ENCODE results near the gene QPCT.
"Not testable (repeated sequence)": the region's sequence is repeated elsewhere in the genome, so short reads cannot be mapped to it uniquely, and the experiment has no call there.

Gene QPCT

GRCh38 chr2:37344453-37345361 lies at the start of gene QPCT:
Gene QPCT, plus strand, starts transcription at chr2:37344630. Its CDS starts 102 bp downstream, at chr2:37344732.
- DNase-seq (ENCODE audit: low read depth in 2 of 2): peak; percentile 56 to 60

GRCh38 chr2:37294858-37295257 lies 49.6 kb upstream of the QPCT start:
- DNase-seq (ENCODE audit: low read depth in 2 of 2): not testable (repeated sequence)

GRCh38 chr2:37295469-37296073 lies 48.9 kb upstream of the QPCT start:
- DNase-seq (ENCODE audit: low read depth in 2 of 2): no peak

GRCh38 chr2:37297632-37298031 lies 46.8 kb upstream of the QPCT start:
- no peak for DNase-seq (ENCODE audit: low read depth in 2 of 2)

GRCh38 chr2:37300146-37300545 lies 44.3 kb upstream of the QPCT start:
- DNase-seq (ENCODE audit: low read depth in 2 of 2): no peak

- no peak for DNase-seq (ENCODE audit: low read depth in 2 of 2)
These were observed 43.9 kb upstream of the QPCT start for GRCh38 chr2:37300578-37300977.

- DNase-seq (ENCODE audit: low read depth in 2 of 2): no peak
These were observed 43.0 kb upstream of the QPCT start for GRCh38 chr2:37301408-37301807.

GRCh38 chr2:37302701-37303252 lies 41.7 kb upstream of the QPCT start:
- DNase-seq (ENCODE audit: low read depth in 2 of 2): no peak

- DNase-seq (ENCODE audit: low read depth in 2 of 2): no peak
These were observed 38.4 kb upstream of the QPCT start for GRCh38 chr2:37306024-37306423.

GRCh38 chr2:37307500-37307899 lies 36.9 kb upstream of the QPCT start:
- DNase-seq (ENCODE audit: low read depth in 2 of 2): no peak

- DNase-seq (ENCODE audit: low read depth in 2 of 2): no peak
These were observed 29.1 kb upstream of the QPCT start for GRCh38 chr2:37315364-37315763.

GRCh38 chr2:37316181-37316580 lies 28.2 kb upstream of the QPCT start:
- DNase-seq (ENCODE audit: low read depth in 2 of 2): no peak

GRCh38 chr2:37317746-37318145 lies 26.7 kb upstream of the QPCT start:
- DNase-seq (ENCODE audit: low read depth in 2 of 2): no peak

GRCh38 chr2:37318401-37318800 lies 26.0 kb upstream of the QPCT start:
- DNase-seq (ENCODE audit: low read depth in 2 of 2): no peak

GRCh38 chr2:37319754-37320609 lies 24.4 kb upstream of the QPCT start:
- DNase-seq (ENCODE audit: low read depth in 2 of 2): no peak

- no peak for DNase-seq (ENCODE audit: low read depth in 2 of 2)
These were observed 23.3 kb upstream of the QPCT start for GRCh38 chr2:37321029-37321682.

GRCh38 chr2:37322368-37322767 lies 22.1 kb upstream of the QPCT start:
- DNase-seq (ENCODE audit: low read depth in 2 of 2): no peak

- no peak for DNase-seq (ENCODE audit: low read depth in 2 of 2)
These were observed 21.2 kb upstream of the QPCT start for GRCh38 chr2:37323176-37323780.

GRCh38 chr2:37323781-37324535 lies 20.5 kb upstream of the QPCT start:
- peak in 1 of 2 donors; percentile 8 for DNase-seq (ENCODE audit: low read depth in 2 of 2)

GRCh38 chr2:37324536-37324785 lies 20.0 kb upstream of the QPCT start:
- peak in 1 of 2 donors; percentile 46 for DNase-seq (ENCODE audit: low read depth in 2 of 2)
